Measurements from ENCODE around the gene KCNC1.

The KCNC1 gene

GRCh38 chr11:17810041-17810440 lies 75.5 kb downstream of the KCNC1 start:
- Mint-ChIP-seq H3K36me3 (ENCODE audit: low read depth) (no peaks in the 10 kb centered on the region), H3K9me3 (no peaks in the 10 kb centered on the region), H3K27me3 (ENCODE audit: low read depth) (no peaks in the 10 kb centered on the region), H3K27ac (no peak overlapping the region), H3K4me1 (ENCODE audit: low read depth) (no peaks in the 10 kb centered on the region), H3K4me3 (no peak overlapping the region)

- Mint-ChIP-seq H3K4me1 (ENCODE audit: low read depth) (no peaks in the 10 kb centered on the region), H3K4me3 (no peak overlapping the region), H3K36me3 (ENCODE audit: low read depth) (no peaks in the 10 kb centered on the region), H3K27ac (no peak overlapping the region), H3K27me3 (ENCODE audit: low read depth) (no peaks in the 10 kb centered on the region), H3K9me3 (no peaks in the 10 kb centered on the region)
These were observed 76.2 kb downstream of the KCNC1 start for GRCh38 chr11:17810746-17811145.

GRCh38 chr11:17811352-17811751 lies 76.8 kb downstream of the KCNC1 start:
- no peaks in the 10 kb centered on the region for H3K36me3 Mint-ChIP-seq (ENCODE audit: low read depth)
- H3K4me1 Mint-ChIP-seq (ENCODE audit: low read depth): no peaks in the 10 kb centered on the region
- H3K27me3 Mint-ChIP-seq (ENCODE audit: low read depth): no peaks in the 10 kb centered on the region
- H3K27ac Mint-ChIP-seq: no peak overlapping the region
- no peaks in the 10 kb centered on the region for H3K9me3 Mint-ChIP-seq
- no peak overlapping the region for H3K4me3 Mint-ChIP-seq

- Mint-ChIP-seq H3K4me3 (no peak overlapping the region), H3K9me3 (no peaks in the 10 kb centered on the region), H3K36me3 (ENCODE audit: low read depth) (no peaks in the 10 kb centered on the region)
These were observed 77.7 kb downstream of the KCNC1 start for GRCh38 chr11:17812091-17812864.

GRCh38 chr11:17812865-17813187 lies 78.2 kb downstream of the KCNC1 start:
- no peaks in the 10 kb centered on the region for H3K36me3 Mint-ChIP-seq (ENCODE audit: low read depth)
- H3K27ac Mint-ChIP-seq: no peak overlapping the region
- no peak overlapping the region for H3K4me3 Mint-ChIP-seq
- no peaks in the 10 kb centered on the region for H3K4me1 Mint-ChIP-seq (ENCODE audit: low read depth)
- no peaks in the 10 kb centered on the region for H3K9me3 Mint-ChIP-seq
- H3K27me3 Mint-ChIP-seq (ENCODE audit: low read depth): no peaks in the 10 kb centered on the region

More at GRCh38 chr11:17812091-17812864, 77.7 kb downstream of the KCNC1 start:
- no peaks in the 10 kb centered on the region for H3K27me3 Mint-ChIP-seq (ENCODE audit: low read depth)
- no peaks in the 10 kb centered on the region for H3K4me1 Mint-ChIP-seq (ENCODE audit: low read depth)
- no peak overlapping the region for H3K27ac Mint-ChIP-seq

- H3K9me3 Mint-ChIP-seq: no peaks in the 10 kb centered on the region
- no peaks in the 10 kb centered on the region for H3K27me3 Mint-ChIP-seq (ENCODE audit: low read depth)
- H3K36me3 Mint-ChIP-seq (ENCODE audit: low read depth): no peaks in the 10 kb centered on the region
- H3K27ac Mint-ChIP-seq: no peak overlapping the region
- H3K4me1 Mint-ChIP-seq (ENCODE audit: low read depth): no peaks in the 10 kb centered on the region
- no peak overlapping the region for H3K4me3 Mint-ChIP-seq
These were observed 78.9 kb downstream of the KCNC1 start for GRCh38 chr11:17813391-17814059.

- Mint-ChIP-seq H3K36me3 (ENCODE audit: low read depth) (no peaks in the 10 kb centered on the region), H3K27me3 (ENCODE audit: low read depth) (no peaks in the 10 kb centered on the region), H3K27ac (no peak overlapping the region), H3K4me3 (no peak overlapping the region), H3K9me3 (no peaks in the 10 kb centered on the region), H3K4me1 (ENCODE audit: low read depth) (no peaks in the 10 kb centered on the region)
These were observed 80.0 kb downstream of the KCNC1 start for GRCh38 chr11:17814546-17814945.

GRCh38 chr11:17816232-17816931 lies 81.8 kb downstream of the KCNC1 start:
- no peaks in the 10 kb centered on the region for H3K9me3 Mint-ChIP-seq
- no peaks in the 10 kb centered on the region for H3K4me1 Mint-ChIP-seq (ENCODE audit: low read depth)
- H3K27me3 Mint-ChIP-seq (ENCODE audit: low read depth): no peaks in the 10 kb centered on the region
- H3K27ac Mint-ChIP-seq: no peak overlapping the region
- H3K36me3 Mint-ChIP-seq (ENCODE audit: low read depth): no peaks in the 10 kb centered on the region
- no peak overlapping the region for H3K4me3 Mint-ChIP-seq

- Mint-ChIP-seq H3K4me3 (no peak overlapping the region), H3K36me3 (ENCODE audit: low read depth) (no peaks in the 10 kb centered on the region), H3K9me3 (no peaks in the 10 kb centered on the region), H3K4me1 (ENCODE audit: low read depth) (no peaks in the 10 kb centered on the region), H3K27me3 (ENCODE audit: low read depth) (no peaks in the 10 kb centered on the region), H3K27ac (no peak overlapping the region)
These were observed 87.2 kb downstream of the KCNC1 start for GRCh38 chr11:17821648-17822400.

GRCh38 chr11:17822401-17822781 lies 87.8 kb downstream of the KCNC1 start:
- H3K4me3 Mint-ChIP-seq: no peak overlapping the region
- no peaks in the 10 kb centered on the region for H3K27me3 Mint-ChIP-seq (ENCODE audit: low read depth)
- H3K27ac Mint-ChIP-seq: no peak overlapping the region
- no peaks in the 10 kb centered on the region for H3K36me3 Mint-ChIP-seq (ENCODE audit: low read depth)
- no peaks in the 10 kb centered on the region for H3K9me3 Mint-ChIP-seq
- H3K4me1 Mint-ChIP-seq (ENCODE audit: low read depth): no peaks in the 10 kb centered on the region

- no peaks in the 10 kb centered on the region for H3K9me3 Mint-ChIP-seq
- no peaks in the 10 kb centered on the region for H3K4me1 Mint-ChIP-seq (ENCODE audit: low read depth)
- no peak overlapping the region for H3K27ac Mint-ChIP-seq
These were observed 92.4 kb downstream of the KCNC1 start for GRCh38 chr11:17827006-17827405.

GRCh38 chr11:17828311-17828751 lies 93.8 kb downstream of the KCNC1 start:
- H3K27me3 Mint-ChIP-seq (ENCODE audit: low read depth): no peaks in the 10 kb centered on the region
- no peaks in the 10 kb centered on the region for H3K9me3 Mint-ChIP-seq
- no peak overlapping the region for H3K27ac Mint-ChIP-seq
- H3K36me3 Mint-ChIP-seq (ENCODE audit: low read depth): no peaks in the 10 kb centered on the region
- H3K4me3 Mint-ChIP-seq: no peak overlapping the region
- H3K4me1 Mint-ChIP-seq (ENCODE audit: low read depth): no peaks in the 10 kb centered on the region

More at GRCh38 chr11:17827006-17827405, 92.4 kb downstream of the KCNC1 start:
- H3K27me3 Mint-ChIP-seq (ENCODE audit: low read depth): no peaks in the 10 kb centered on the region
- H3K4me3 Mint-ChIP-seq: no peak overlapping the region
- no peaks in the 10 kb centered on the region for H3K36me3 Mint-ChIP-seq (ENCODE audit: low read depth)

GRCh38 chr11:17831228-17831627 lies 96.6 kb downstream of the KCNC1 start:
- no peaks in the 10 kb centered on the region for H3K27me3 Mint-ChIP-seq (ENCODE audit: low read depth)
- no peaks in the 10 kb centered on the region for H3K36me3 Mint-ChIP-seq (ENCODE audit: low read depth)
- H3K4me1 Mint-ChIP-seq (ENCODE audit: low read depth): no peaks in the 10 kb centered on the region
- H3K27ac Mint-ChIP-seq: no peak overlapping the region
- H3K4me3 Mint-ChIP-seq: no peak overlapping the region
- H3K9me3 Mint-ChIP-seq: no peaks in the 10 kb centered on the region

- Mint-ChIP-seq H3K36me3 (ENCODE audit: low read depth) (no peaks in the 10 kb centered on the region), H3K27me3 (ENCODE audit: low read depth) (no peaks in the 10 kb centered on the region), H3K4me3 (no peak overlapping the region), H3K27ac (no peak overlapping the region), H3K9me3 (no peaks in the 10 kb centered on the region), H3K4me1 (ENCODE audit: low read depth) (no peaks in the 10 kb centered on the region)
These were observed 97.3 kb downstream of the KCNC1 start for GRCh38 chr11:17831883-17832282.

Data from T-helper 1 cell treated with Interleukin-12 subunit alpha and Interleukin-12 subunit beta and Interleukin-4 antibody, amounts not matched to agents 30 μg/mL and 1 μg/mL, for 36 hours (primary cell).